GM12872 (cell line): ENCODE results near the gene FBN3.

Source experiments
- CTCF ChIP-seq: IDR thresholded peaks from 3 replicates; pipeline ENCODE4 v1.5.1; 2011; ENCODE audit warnings: low read depth, mild to moderate bottlenecking, low read length, moderate library complexity; ENCODE audit not compliant: insufficient read depth

Gene FBN3

GRCh38 chr19:8137425-8137824 is 12.0 kb downstream of the FBN3 start:
- no peak for TF ChIP-seq CTCF

- TF ChIP-seq CTCF = no peak
Measured at GRCh38 chr19:8135946-8136618, 13.3 kb downstream of the FBN3 start.

GRCh38 chr19:8132858-8133458 is 16.4 kb downstream of the FBN3 start:
- no peak for TF ChIP-seq CTCF

GRCh38 chr19:8131517-8131916 is 17.9 kb downstream of the FBN3 start:
- no peak for TF ChIP-seq CTCF

GRCh38 chr19:8129061-8129618 is 20.3 kb downstream of the FBN3 start:
- TF ChIP-seq CTCF = no peak

GRCh38 chr19:8128551-8128950 is 20.8 kb downstream of the FBN3 start:
- no peak for TF ChIP-seq CTCF

- TF ChIP-seq CTCF = no peak
Measured at GRCh38 chr19:8127311-8127710, 22.1 kb downstream of the FBN3 start.
